Peyer's patch (tissue), 4 donors: ENCODE data around the gene ADRB2. TPM values are rescaled to one million over a fixed set of nuclear protein-coding genes. Genes with fewer than 3 reads are reported as not detected.

ENCODE experiments used
- DNase-seq, 3 donors: peaks; one replicate each; pipeline ENCODE4 v3.0.0-alpha.2; 2017 to 2019
- H3K27ac ChIP-seq, 4 donors: fragments of 200-600 bp; sonication (generic); one replicate each; pipeline ENCODE4 v1.5.1; 2016 to 2019
- H3K27me3 ChIP-seq, 2 donors: fragments of 200-600 bp; sonication (generic); one replicate each; pipeline ENCODE4 v1.5.1; 2019
- H3K36me3 ChIP-seq, 3 donors: fragments of 200-600 bp; sonication (generic); one replicate each; pipeline ENCODE4 v1.5.1; 2016 to 2019
- H3K4me1 ChIP-seq, 4 donors: fragments of 200-600 bp; sonication (generic); one replicate each; pipeline ENCODE4 v1.5.1; 2016 to 2019
- H3K4me3 ChIP-seq, 4 donors: fragments of 200-600 bp; sonication (generic); 1 replicate in 3 of 4; 2 replicates in 1 of 4; pipeline ENCODE4 v1.5.1; 2016 to 2019; ENCODE audit warnings: mild to moderate bottlenecking in 1 of 4
- H3K9me3 ChIP-seq, 4 donors: fragments of 200-600 bp; sonication (generic); one replicate each; pipeline ENCODE4 v1.5.1; 2016 to 2019; ENCODE audit warnings: mild to moderate bottlenecking in 1 of 4
- CTCF ChIP-seq, 6 experiments: fragments of 450-650 bp in 4 of 6; fragments of 200-600 bp in 2 of 6; sonication (generic) in 1 of 6; IDR thresholded peaks; one replicate each; pipeline ENCODE4 v1.5.1; 2017 to 2019; ENCODE audit warnings: antibody characterized with exemption in 6 of 6, mild to moderate bottlenecking in 3 of 6, moderate library complexity in 1 of 6
- POLR2A ChIP-seq, 2 donors: fragments of 450-650 bp; IDR thresholded peaks; one replicate each; pipeline ENCODE4 v1.5.1; 2017; ENCODE audit warnings: antibody characterized with exemption in 2 of 2, mild to moderate bottlenecking in 2 of 2, moderate library complexity in 2 of 2
- total RNA-seq, 4 donors: library from RNA; depleted of rRNA; stranded (reverse); fragments of >200 nt; gene quantifications; one replicate each; pipeline ENCODE4 v1.1.0, GENCODE V29; 2016

ADRB2 gene
- total RNA-seq, 4 donors from 2014 or later, result 0.53 to 7.4 (median 1.7) TPM

GRCh38 chr5:148857474-148857873 is 31.1 kb downstream of the ADRB2 start:
- DNase-seq, result no peak
- Histone ChIP-seq H3K4me3 (no peak overlapping the region), H3K27ac (no peak overlapping the region), H3K36me3 (no peaks in the 10 kb centered on the region), H3K27me3 (no peaks in the 10 kb centered on the region), H3K9me3 (no peaks in the 10 kb centered on the region), H3K4me1 (peaks cover 0 to 6% (median 0%) of the 10 kb centered on the region in 4 donors)
- TF ChIP-seq POLR2A (IDR thresholded peaks at IDR 0.05), result no peak
- no peak for TF ChIP-seq CTCF (IDR thresholded peaks at IDR 0.05)

GRCh38 chr5:148858106-148858505 is 31.7 kb downstream of the ADRB2 start:
- Histone ChIP-seq H3K4me3 (no peak overlapping the region), H3K36me3 (no peaks in the 10 kb centered on the region), H3K9me3 (no peaks in the 10 kb centered on the region), H3K27me3 (no peaks in the 10 kb centered on the region), H3K27ac (no peak overlapping the region), H3K4me1 (peaks cover 0 to 6% (median 0%) of the 10 kb centered on the region in 4 donors)
- no peak for DNase-seq
- TF ChIP-seq CTCF (IDR thresholded peaks at IDR 0.05), result no peak
- no peak for TF ChIP-seq POLR2A (IDR thresholded peaks at IDR 0.05)

GRCh38 chr5:148858547-148858946 is 32.1 kb downstream of the ADRB2 start:
- TF ChIP-seq POLR2A (IDR thresholded peaks at IDR 0.05), result no peak
- TF ChIP-seq CTCF (IDR thresholded peaks at IDR 0.05), result no peak
- Histone ChIP-seq H3K36me3 (no peaks in the 10 kb centered on the region), H3K9me3 (no peaks in the 10 kb centered on the region), H3K27ac (no peak overlapping the region), H3K4me3 (no peak overlapping the region), H3K4me1 (peaks cover 0 to 5% (median 0%) of the 10 kb centered on the region in 4 donors), H3K27me3 (no peaks in the 10 kb centered on the region)
- DNase-seq, result no peak

GRCh38 chr5:148859703-148860102 is 33.3 kb downstream of the ADRB2 start:
- Histone ChIP-seq H3K27me3 (no peaks in the 10 kb centered on the region), H3K9me3 (no peaks in the 10 kb centered on the region), H3K4me3 (no peak overlapping the region), H3K36me3 (no peaks in the 10 kb centered on the region), H3K27ac (no peak overlapping the region), H3K4me1 (no peaks in the 10 kb centered on the region)
- no peak for TF ChIP-seq POLR2A (IDR thresholded peaks at IDR 0.05)
- no peak for DNase-seq

- Histone ChIP-seq H3K27me3 (no peaks in the 10 kb centered on the region), H3K4me1 (no peaks in the 10 kb centered on the region), H3K4me3 (no peak overlapping the region), H3K36me3 (no peaks in the 10 kb centered on the region), H3K9me3 (no peaks in the 10 kb centered on the region), H3K27ac (no peak overlapping the region)
- TF ChIP-seq POLR2A (IDR thresholded peaks at IDR 0.05), result no peak
- TF ChIP-seq CTCF (IDR thresholded peaks at IDR 0.05), result no peak
- DNase-seq, result no peak
Measured at GRCh38 chr5:148860599-148860998, 34.2 kb downstream of the ADRB2 start.

GRCh38 chr5:148861088-148861487 is 34.7 kb downstream of the ADRB2 start:
- H3K27ac ChIP-seq, result no peak overlapping the region

More at GRCh38 chr5:148861088-148861487, 34.7 kb downstream of the ADRB2 start:
- H3K4me1 ChIP-seq, result no peaks in the 10 kb centered on the region
- no peak overlapping the region for H3K4me3 ChIP-seq
- H3K9me3 ChIP-seq, result no peaks in the 10 kb centered on the region
- DNase-seq, result no peak
- TF ChIP-seq POLR2A (IDR thresholded peaks at IDR 0.05) (no peak), CTCF (IDR thresholded peaks at IDR 0.05) (no peak)
- no peaks in the 10 kb centered on the region for H3K27me3 ChIP-seq
- H3K36me3 ChIP-seq, result no peaks in the 10 kb centered on the region
